ENCODE data around the gene MLH1.
A peak's percentile ranks its signal among the peaks of the same experiment; 100 is the strongest.

MLH1 gene

DNA sequence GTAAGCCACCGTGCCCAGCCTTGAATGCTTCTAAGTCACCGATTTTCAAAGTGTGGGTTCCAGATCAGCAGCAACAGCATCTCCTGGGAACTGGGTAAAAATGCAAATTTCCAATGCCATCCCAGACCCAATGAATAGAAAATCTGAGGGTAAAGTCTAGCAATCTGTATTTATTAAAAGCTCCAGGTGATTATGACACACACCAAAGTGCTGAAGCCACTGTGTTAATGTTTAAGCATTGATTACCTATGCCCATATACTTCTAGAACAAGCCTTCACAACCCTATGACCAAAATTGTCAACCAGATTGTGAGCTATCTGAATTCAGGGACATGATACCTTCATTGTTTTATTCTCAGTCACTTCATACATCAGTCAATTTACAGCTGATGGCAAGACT lies 94.6 kb downstream of the MLH1 start:
- DNase-seq (ENCODE audit: low spot score) (no peak), FAIRE-seq (no peak)

DNA sequence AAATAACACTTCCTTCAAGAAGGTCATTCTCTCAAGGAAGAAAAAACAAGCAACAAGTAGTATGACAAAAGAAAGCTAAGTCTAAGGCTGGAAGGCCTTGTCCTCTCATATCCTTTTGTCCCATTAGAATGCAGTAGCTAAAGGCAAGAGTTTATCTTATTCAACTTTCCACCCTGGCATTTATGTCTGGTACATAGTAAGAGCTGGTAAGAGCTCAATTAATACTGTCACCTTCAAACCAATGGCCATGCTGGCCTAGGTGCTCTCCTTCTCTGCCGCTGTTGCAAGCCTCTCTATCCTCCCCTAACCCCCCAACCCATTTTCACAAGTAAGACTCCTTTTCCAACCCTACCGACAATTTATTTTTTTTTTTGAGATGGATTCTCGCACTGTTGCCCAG lies 99.2 kb downstream of the MLH1 start:
- DNase-seq (ENCODE audit: low spot score), result no peak
- no peak for FAIRE-seq

DNA sequence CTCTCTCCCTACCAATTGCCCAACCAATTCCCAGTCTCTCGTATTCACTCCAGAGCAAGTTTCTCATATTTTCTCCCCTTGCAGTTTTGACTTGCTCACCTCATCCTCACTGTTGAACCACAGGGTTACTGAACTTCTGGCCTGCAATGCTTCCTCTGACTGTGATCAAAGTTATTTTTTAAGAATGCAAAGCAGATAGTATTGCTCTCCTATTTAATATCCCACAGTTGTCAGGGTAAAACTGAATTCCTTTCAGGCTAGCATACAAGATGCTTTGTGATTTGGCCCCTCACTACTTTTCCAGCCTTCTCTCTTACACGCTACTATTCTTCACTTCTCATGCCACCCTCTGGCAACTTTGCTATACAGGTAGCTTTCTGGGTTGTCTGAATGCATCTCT lies 100.2 kb downstream of the MLH1 start:
- DNase-seq (ENCODE audit: low spot score), result no peak
- FAIRE-seq, result no peak

DNA sequence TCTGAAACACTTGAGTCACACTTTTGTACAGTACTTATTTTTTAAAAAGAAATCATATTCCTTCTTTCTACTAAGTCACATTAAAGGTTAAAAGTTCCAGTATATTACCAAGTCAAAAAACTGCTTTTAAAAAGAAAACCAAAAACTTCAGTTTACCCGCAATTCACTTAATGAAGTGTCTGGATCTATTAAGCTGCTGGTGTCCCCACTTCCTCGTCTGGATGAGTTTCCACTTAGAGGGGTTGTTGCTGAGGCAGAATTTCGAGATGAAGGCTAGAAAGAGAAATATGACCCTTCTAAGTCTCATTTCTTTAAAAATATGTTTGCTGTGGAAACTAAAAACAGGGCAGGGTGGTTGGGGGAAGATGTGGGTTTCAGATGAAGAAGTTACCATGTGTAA lies 101.3 kb downstream of the MLH1 start:
- DNase-seq (ENCODE audit: low spot score), result no peak
- no peak for FAIRE-seq

DNA sequence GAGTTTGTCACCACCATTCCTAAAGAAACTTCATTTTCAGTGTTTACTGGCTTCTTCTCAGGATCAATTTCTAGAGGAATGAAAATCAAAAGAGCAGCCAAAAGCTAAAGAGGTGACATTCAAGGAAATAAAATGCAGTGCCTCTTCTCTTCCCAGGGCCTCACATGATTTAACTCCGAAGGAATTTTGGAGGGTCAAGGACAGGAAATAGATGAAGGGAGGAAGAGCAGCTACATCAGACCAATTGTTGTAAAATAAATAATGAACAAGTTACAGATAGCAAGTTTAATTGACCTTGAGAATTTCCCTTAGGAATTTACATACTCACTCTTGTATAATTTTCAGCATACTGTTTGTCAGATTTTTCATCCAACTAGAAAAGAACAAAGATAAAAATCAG lies 103.0 kb downstream of the MLH1 start:
- FAIRE-seq (peak; percentile 61), DNase-seq (ENCODE audit: low spot score) (peak; percentile 38)

DNA sequence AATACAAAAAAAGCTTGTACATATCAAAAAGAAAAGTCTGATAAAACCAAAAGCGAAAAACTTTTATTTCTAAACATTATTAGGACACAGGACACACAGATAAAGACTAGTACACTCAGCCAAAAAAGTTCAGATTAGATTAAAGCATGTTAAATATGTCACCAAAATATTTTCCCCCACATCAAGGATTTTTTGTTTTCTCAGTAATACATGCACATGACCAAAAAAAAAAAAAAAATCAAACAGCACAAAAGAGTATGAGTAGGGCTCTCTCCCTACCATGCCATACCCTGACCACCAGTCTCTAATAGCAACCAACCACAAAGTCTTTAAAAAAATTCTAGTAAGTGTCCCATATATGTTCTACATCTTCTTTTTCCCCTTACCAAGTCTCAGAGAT lies 103.7 kb downstream of the MLH1 start:
- no peak for DNase-seq (ENCODE audit: low spot score)
- FAIRE-seq, result no peak

DNA sequence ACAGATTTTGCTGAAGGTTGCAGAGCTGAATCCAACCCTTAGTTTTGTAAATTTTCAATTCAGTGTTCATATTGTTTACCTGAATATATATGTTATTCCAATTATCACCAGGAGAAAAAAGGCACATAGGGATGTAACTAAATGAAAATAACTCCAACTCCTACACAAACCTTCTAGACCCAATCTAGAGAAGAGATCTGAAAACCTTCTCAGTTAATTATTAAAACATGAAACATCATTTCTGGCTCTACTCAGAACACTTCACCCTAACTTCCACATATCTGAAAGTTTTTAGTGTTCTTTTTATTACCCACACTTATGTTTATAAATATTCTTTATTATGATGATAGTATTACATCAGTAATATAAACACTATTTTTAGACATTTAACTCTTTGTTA lies 104.5 kb downstream of the MLH1 start:
- FAIRE-seq (peak; percentile 88), DNase-seq (ENCODE audit: low spot score) (peak; percentile 39)

DNA sequence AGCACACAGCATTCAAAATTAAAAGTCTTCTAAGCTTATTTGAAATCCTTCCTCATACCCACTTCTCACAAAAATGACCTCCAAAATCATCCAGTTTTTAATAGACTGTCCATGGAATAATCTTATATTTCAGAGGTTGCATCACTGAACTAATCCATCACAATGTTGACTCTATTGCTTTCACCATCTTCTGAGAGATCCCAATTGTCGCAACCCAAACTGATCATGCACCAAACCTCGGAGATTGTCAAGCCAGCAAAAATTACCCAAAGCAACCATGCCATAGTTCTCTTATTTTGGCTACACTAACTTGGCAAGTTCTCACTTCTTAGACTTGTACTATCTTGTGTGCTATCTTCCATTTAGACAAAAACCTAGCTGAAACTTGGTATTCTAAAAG lies 105.6 kb downstream of the MLH1 start:
- DNase-seq (ENCODE audit: low spot score) (no peak), FAIRE-seq (no peak)

DNA sequence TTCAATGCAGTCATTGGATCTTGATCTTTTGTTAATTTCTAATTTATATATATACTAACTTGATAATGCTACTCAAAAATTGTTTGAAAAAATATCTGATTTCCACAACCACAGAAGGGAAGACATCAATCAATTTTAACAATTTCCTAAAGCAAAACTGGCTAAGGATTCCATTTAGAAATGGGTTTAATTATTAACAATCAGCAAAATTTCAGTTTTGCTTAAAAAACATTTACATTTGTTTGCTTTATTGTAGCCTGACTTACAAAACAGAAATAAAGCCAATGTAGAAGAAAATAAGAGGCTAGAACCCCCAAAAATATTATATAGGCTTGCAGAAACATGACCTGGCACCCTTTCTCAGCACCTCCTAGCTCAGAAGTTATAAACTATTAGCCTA lies 106.2 kb downstream of the MLH1 start:
- no peak for DNase-seq (ENCODE audit: low spot score)
- no peak for FAIRE-seq

DNA sequence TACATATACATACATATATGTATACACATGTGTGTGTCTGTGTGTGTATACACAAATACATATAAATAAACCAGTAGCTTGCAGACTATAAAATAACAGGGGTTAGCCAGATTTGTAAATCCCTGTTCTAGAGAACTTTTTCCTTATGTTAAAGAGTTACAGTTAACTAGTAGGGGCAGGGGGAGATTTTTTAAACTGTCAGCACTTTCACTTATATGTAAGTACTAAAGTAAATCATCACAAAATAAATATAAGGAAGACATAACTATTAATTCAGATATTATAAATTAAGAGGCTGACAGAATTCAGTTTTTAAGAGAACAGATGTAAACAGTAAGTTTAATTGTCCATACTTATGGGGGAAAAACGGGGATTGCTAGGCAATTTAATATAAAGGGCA lies 107.1 kb downstream of the MLH1 start:
- FAIRE-seq (no peak), DNase-seq (ENCODE audit: low spot score) (no peak)
